Fibroblast of pulmonary artery (primary cell): ENCODE results near the gene DYNC2H1.

Source experiments
- DNase-seq: peaks from one replicate; pipeline ENCODE4 v3.0.0-alpha.2; 2010; ENCODE audit warnings: low read depth
- H3K4me3 ChIP-seq: replicated peaks from 2 replicates; pipeline ENCODE4 v1.5.1; 2011; ENCODE audit warnings: low read depth, mild to moderate bottlenecking, control low read depth, low read length, moderate library complexity
- CTCF ChIP-seq: IDR thresholded peaks from 2 replicates; pipeline ENCODE4 v1.5.1; 2011; ENCODE audit warnings: mild to moderate bottlenecking, control low read depth, low read length, inconsistent platforms; ENCODE audit errors: missing control alignments

DYNC2H1 gene

GRCh38 chr11:103486604-103487003, 377.4 kb downstream of the DYNC2H1 start:
- H3K4me3 ChIP-seq, result no peak overlapping the region
- no peak for DNase-seq
- TF ChIP-seq CTCF, result no peak

DNA sequence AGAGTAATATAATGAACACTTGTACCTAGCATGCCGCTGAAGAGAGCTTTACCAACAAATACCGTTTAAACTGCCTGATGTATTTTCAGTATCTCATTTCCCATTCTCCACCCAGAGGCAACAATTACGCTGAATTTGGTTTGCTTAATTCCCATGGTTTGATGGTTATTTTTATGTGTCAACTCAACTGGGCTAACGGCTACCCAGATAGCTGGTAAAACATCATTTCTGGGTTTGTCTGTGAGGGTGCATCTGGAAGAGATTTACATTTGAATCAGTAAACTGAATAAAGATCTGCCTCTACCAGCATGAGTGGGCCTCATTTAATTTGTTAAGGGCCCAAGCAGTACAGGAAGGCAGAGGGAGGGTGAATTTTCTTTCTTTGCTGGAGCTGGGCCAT, 377.9 kb downstream of the DYNC2H1 start:
- TF ChIP-seq CTCF, result no peak
- no peak for DNase-seq

GRCh38 chr11:103488031-103488461, 378.8 kb downstream of the DYNC2H1 start:
- TF ChIP-seq CTCF, result no peak
- no peak overlapping the region for H3K4me3 ChIP-seq
- no peak for DNase-seq

More for the DNA sequence above, 377.9 kb downstream of the DYNC2H1 start:
- no peak overlapping the region for H3K4me3 ChIP-seq

- no peak for DNase-seq
- TF ChIP-seq CTCF, result no peak
- H3K4me3 ChIP-seq, result no peak overlapping the region
Observed at GRCh38 chr11:103488579-103488978, 379.4 kb downstream of the DYNC2H1 start.

DNA sequence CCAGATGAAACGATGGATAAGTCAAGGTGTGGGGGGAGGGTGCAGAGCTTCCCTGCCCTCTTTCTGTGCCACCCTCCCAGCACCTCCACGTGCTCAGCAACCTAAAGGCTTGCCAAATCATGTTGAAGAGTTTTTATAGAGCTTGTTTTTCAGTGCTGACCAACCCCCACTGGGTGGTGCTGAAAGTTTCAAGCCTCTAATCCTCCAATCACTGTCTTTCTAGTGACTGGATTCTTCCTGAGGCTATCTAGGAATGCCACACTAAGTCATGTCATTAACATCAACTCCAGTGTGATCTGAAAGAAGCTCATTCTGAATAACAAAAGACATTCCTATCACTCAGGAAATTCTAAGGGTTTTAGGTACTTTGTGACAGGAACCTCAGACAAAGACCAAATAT, 382.6 kb downstream of the DYNC2H1 start:
- no peak for DNase-seq
- H3K4me3 ChIP-seq, result no peak overlapping the region
- no peak for TF ChIP-seq CTCF

GRCh38 chr11:103494491-103494890, 385.3 kb downstream of the DYNC2H1 start:
- H3K4me3 ChIP-seq, result no peak overlapping the region
- no peak for TF ChIP-seq CTCF
- no peak for DNase-seq

- TF ChIP-seq CTCF, result no peak
- no peak for DNase-seq
Observed at GRCh38 chr11:103497268-103497667, 388.0 kb downstream of the DYNC2H1 start.

More at GRCh38 chr11:103497268-103497667, 388.0 kb downstream of the DYNC2H1 start:
- no peak overlapping the region for H3K4me3 ChIP-seq
